SU-DHL-6 (cell line): ENCODE data around the gene PNMT.

Source experiments
- CTCF ChIP-seq: fragments of 200-600 bp; sonication (generic); IDR thresholded peaks from one replicate; pipeline ENCODE4 v1.5.1; 2017; ENCODE audit warnings: antibody characterized with exemption, mild to moderate bottlenecking, low read length, moderate library complexity; ENCODE audit not compliant: insufficient read depth, poor library complexity, severe bottlenecking
- EZH2phosphoT487 ChIP-seq: fragments of 200-600 bp; sonication (generic), shearing (Covaris generic); conservative IDR thresholded peaks from 2 replicates; pipeline ENCODE4 v1.6.1; 2018; ENCODE audit warnings: mild to moderate bottlenecking, antibody characterized with exemption, low read length, moderate library complexity, mixed read lengths

- TF ChIP-seq CTCF (no peak), EZH2phosphoT487 (no peak)
These were observed 39.4 kb upstream of the PNMT start for GRCh38 chr17:39628655-39629493.
